ENCODE measurements around the gene TRIM7. TPM values are rescaled to one million over a fixed set of nuclear protein-coding genes. Genes with fewer than 3 reads are reported as not detected.

TRIM7 gene
- total RNA-seq, 3 donors from 2014 or later: 1.5 to 3.9 (median 3.2) TPM

GRCh38 chr5:181200816-181201215 lies 4.2 kb downstream of the TRIM7 start:
- ATAC-seq: no peak
- Histone ChIP-seq H3K4me3 (no peak overlapping the region), H3K4me1 (ENCODE audit: low read depth) (peaks cover 19% of the 10 kb centered on the region), H3K36me3 (ENCODE audit: low read depth) (no peaks in the 10 kb centered on the region), H3K9me3 (no peaks in the 10 kb centered on the region)
- intact Hi-C loops (cut with DNase I, micrococcal nuclease): no loop called here
- no peak for TF ChIP-seq CTCF (IDR thresholded peaks at IDR 0.05)
- no peak for DNase-seq

DNA sequence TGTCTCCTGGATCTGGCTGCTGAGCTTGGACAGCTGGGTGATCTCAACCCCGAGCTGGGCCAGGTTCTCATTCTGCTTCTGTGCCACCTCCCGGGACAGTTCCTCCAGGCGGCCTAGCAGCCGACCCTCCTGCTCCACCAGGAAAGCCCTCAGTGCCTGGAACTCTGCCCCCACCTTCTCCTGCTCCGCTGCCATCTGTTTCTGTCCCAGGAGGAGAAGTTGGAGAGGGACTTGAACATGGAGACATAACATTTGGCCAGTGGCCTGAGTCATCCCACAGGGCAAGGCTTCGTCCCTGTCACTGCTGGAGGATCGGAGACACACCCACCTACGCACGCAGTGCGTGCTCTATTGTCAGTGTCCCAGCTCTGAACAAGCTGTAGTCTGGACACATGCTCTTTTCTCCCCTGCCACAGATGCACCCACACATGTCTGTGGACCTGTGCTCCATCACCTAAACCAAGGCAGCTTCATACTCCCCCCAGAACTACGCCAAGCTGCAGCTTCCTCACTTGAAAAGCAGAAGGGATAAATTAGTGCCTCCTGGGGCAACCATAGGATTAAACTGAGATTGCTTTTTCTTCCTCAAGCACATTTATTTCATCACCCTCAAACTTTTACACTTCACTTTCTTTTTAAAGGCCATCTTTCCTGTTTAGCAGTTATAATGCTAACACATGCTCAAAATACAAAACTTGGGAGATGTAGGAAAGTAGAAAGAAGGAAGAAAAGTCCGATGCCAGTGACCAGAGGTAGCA lies 4.9 kb downstream of the TRIM7 start:
- H3K36me3 ChIP-seq (ENCODE audit: low read depth): no peaks in the 10 kb centered on the region
- no peaks in the 10 kb centered on the region for H3K9me3 ChIP-seq
- TF ChIP-seq CTCF (IDR thresholded peaks at IDR 0.05): no peak
- DNase-seq (no peak), ATAC-seq (no peak)
- no peak overlapping the region for H3K4me3 ChIP-seq
- H3K4me1 ChIP-seq (ENCODE audit: low read depth): peaks cover 12% of the 10 kb centered on the region
- intact Hi-C loops (cut with DNase I, micrococcal nuclease): no loop called here

DNA sequence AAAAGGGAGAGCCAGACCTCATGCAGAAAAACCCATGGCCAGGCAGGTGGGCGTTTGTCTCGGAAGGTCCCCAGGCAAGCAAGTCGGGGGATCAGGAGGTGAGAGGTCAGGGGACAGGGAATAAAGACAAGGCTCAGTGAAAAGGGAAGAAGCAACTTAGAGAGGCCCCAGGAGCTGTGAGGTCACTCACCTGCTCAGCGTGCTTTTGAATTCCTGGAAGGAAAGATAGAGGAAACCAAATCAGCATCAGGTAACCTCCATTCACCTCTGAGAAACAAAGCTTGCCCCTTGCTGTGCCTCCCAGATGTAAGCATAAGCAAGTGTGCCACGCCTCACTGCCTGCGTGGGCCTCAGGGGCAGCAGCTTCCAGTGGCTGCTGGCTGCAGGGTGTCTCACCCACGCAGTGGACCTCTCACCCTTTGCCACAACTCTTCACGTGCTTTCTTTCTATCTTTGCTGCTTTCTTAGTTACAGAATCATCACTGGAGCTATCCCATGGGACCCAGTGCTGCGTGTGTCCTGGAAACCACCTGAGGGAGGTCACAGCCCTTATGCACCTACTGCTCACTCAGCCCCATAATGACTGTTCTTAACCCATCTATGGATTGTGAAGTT lies 6.0 kb downstream of the TRIM7 start:
- Histone ChIP-seq H3K4me3 (no peak overlapping the region), H3K4me1 (ENCODE audit: low read depth) (peaks cover 6% of the 10 kb centered on the region), H3K9me3 (no peaks in the 10 kb centered on the region), H3K36me3 (ENCODE audit: low read depth) (no peaks in the 10 kb centered on the region)
- intact Hi-C loops (cut with DNase I, micrococcal nuclease): no loop called here
- no peak for TF ChIP-seq CTCF (IDR thresholded peaks at IDR 0.05)
- no peak for ATAC-seq
- DNase-seq: no peak

GRCh38 chr5:181198106-181198685 lies 6.8 kb downstream of the TRIM7 start:
- no peak for DNase-seq
- H3K9me3 ChIP-seq: no peaks in the 10 kb centered on the region
- no peaks in the 10 kb centered on the region for H3K36me3 ChIP-seq (ENCODE audit: low read depth)
- H3K4me3 ChIP-seq: no peak overlapping the region
- TF ChIP-seq CTCF (IDR thresholded peaks at IDR 0.05): no peak
- intact Hi-C loops (cut with DNase I, micrococcal nuclease): no loop called here
- no peak for ATAC-seq
- H3K4me1 ChIP-seq (ENCODE audit: low read depth): no peaks in the 10 kb centered on the region

DNA sequence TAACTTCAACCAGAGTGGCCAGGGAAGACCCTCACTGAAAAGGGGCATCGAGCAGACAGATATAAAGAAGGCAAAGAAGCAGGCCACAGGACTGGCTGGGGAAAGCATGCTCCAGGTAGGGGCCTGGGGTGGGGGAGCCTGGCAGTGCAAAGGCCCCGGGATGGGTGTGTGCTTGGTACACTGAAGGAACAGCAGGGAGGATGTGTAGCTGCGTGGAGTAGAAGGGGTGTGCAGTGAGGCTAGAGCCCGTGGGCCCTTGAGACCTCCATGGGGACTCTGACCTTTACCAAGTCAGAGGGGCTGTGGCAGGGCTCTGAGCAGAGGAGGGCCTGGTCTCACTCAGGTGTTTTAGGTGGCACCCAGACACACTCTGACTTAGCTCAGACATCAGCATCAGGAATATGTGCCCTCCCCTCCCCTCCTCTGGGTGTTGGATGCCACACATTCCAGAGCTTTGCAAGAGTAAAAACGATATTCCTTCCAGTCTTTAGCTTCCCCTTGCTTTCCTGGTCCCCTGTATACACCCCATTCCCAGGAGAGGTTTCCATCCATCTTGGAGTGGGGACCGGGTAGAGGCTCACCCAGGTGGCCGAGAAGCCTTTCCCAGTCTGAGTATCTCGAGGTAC lies 7.6 kb downstream of the TRIM7 start:
- DNase-seq: no peak
- no peak for TF ChIP-seq CTCF (IDR thresholded peaks at IDR 0.05)
- Histone ChIP-seq H3K9me3 (no peaks in the 10 kb centered on the region), H3K4me1 (ENCODE audit: low read depth) (no peaks in the 10 kb centered on the region), H3K36me3 (ENCODE audit: low read depth) (no peaks in the 10 kb centered on the region), H3K4me3 (no peak overlapping the region)
- ATAC-seq: no peak
- intact Hi-C loops (cut with DNase I, micrococcal nuclease): no loop called here

Measured in mucosa of descending colon (tissue), 3 donors.